Spinal cord (tissue), 10 donors: Measurements from ENCODE around the gene POC1A. TPM values are rescaled to one million over a fixed set of nuclear protein-coding genes. Genes with fewer than 3 reads are reported as not detected.

Source experiments
- DNase-seq, 6 donors: peaks; one replicate each; pipeline versions ENCODE4 v3.0.0 to v3.0.0-alpha.2; 2013 to 2015; ENCODE audit warnings: low spot score in 6 of 6, low read depth in 4 of 6
- H3K27ac ChIP-seq: one replicate; pipeline ENCODE4 v1.5.1; 2013; ENCODE audit warnings: low read depth, low read length, control low read depth
- H3K27me3 ChIP-seq: one replicate; pipeline ENCODE4 v1.6.1; 2013; ENCODE audit warnings: low read length; ENCODE audit not compliant: control insufficient read depth, insufficient read depth
- H3K36me3 ChIP-seq: one replicate; pipeline ENCODE4 v1.6.1; 2013; ENCODE audit warnings: low read length; ENCODE audit not compliant: control insufficient read depth, insufficient read depth
- H3K4me1 ChIP-seq: one replicate; pipeline ENCODE4 v1.6.1; 2013; ENCODE audit warnings: low read length; ENCODE audit not compliant: control insufficient read depth, insufficient read depth
- H3K4me3 ChIP-seq: one replicate; pipeline ENCODE4 v1.5.1; 2013; ENCODE audit warnings: low read depth, low read length, control low read depth
- H3K9me3 ChIP-seq: one replicate; pipeline ENCODE4 v1.6.1; 2013; ENCODE audit warnings: low read length; ENCODE audit not compliant: control insufficient read depth, insufficient read depth
- WGBS: methylation state at CpG from one replicate; pipeline ENCODE4 v1.1.5; 2013; ENCODE audit warnings: missing lambda C conversion rate; ENCODE audit not compliant: insufficient coverage; 5-methylcytosine and 5-hydroxymethylcytosine counted together
- polyA plus RNA-seq, 2 donors: library from polyadenylated mRNA; unstranded; fragments of 120-200 nt; gene quantifications; one replicate each; pipeline ENCODE4 v1.2.1, GENCODE V29; 2013; ENCODE audit not compliant: insufficient read length in 2 of 2
- total RNA-seq, 2 donors: library from RNA; depleted of rRNA in 1 of 2; stranded (reverse); fragments of 120-200 nt in 1 of 2; fragments of >200 nt in 1 of 2; gene quantifications; one replicate each; pipeline versions ENCODE4 v1.2.3 to v1.2.4, GENCODE V29; 2013 to 2014
- donor health status: healthy.

POC1A gene
- total and polyA plus RNA-seq, 4 donors = 3.9 to 8.5 (median 6.2) TPM

- Histone ChIP-seq H3K4me1 (peaks cover 39% of the 10 kb centered on the region), H3K4me3 (no peak overlapping the region), H3K9me3 (no peaks in the 10 kb centered on the region), H3K36me3 (peaks cover 11% of the 10 kb centered on the region), H3K27ac (peak overlapping the region; percentile 51), H3K27me3 (no peaks in the 10 kb centered on the region)
- DNase-seq = no peak
- no CpG with 5 or more reads among the region's 3 CpGs for WGBS
These were observed 76.3 kb downstream of the POC1A start for GRCh38 chr3:52077925-52078324.

- Histone ChIP-seq H3K27me3 (no peaks in the 10 kb centered on the region), H3K27ac (peak overlapping the region; percentile 51), H3K4me3 (no peak overlapping the region), H3K4me1 (peaks cover 45% of the 10 kb centered on the region), H3K36me3 (peaks cover 11% of the 10 kb centered on the region), H3K9me3 (no peaks in the 10 kb centered on the region)
- DNase-seq = peak in 2 of 6 donors; percentile 9 to 54
- 51% methylated on average over 10 of the region's 14 CpGs for WGBS
These were observed 77.1 kb downstream of the POC1A start for GRCh38 chr3:52076896-52077780.

- Histone ChIP-seq H3K27me3 (no peaks in the 10 kb centered on the region), H3K4me3 (no peak overlapping the region), H3K9me3 (no peaks in the 10 kb centered on the region), H3K27ac (no peak overlapping the region), H3K36me3 (peaks cover 11% of the 10 kb centered on the region), H3K4me1 (peaks cover 70% of the 10 kb centered on the region)
- 96% methylated on average over 4 of the region's 7 CpGs for WGBS
- DNase-seq = no peak
These were observed 80.7 kb downstream of the POC1A start for GRCh38 chr3:52073490-52073889.

- Histone ChIP-seq H3K4me1 (peaks cover 69% of the 10 kb centered on the region), H3K9me3 (no peaks in the 10 kb centered on the region), H3K4me3 (no peak overlapping the region), H3K27me3 (no peaks in the 10 kb centered on the region), H3K36me3 (peaks cover 11% of the 10 kb centered on the region), H3K27ac (no peak overlapping the region)
- peak in 1 of 6 donors; percentile 81 for DNase-seq
- 62% methylated on average over 2 of the region's 8 CpGs for WGBS
These were observed 81.8 kb downstream of the POC1A start for GRCh38 chr3:52072471-52072870.

- Histone ChIP-seq H3K27me3 (no peaks in the 10 kb centered on the region), H3K4me3 (no peak overlapping the region), H3K9me3 (no peaks in the 10 kb centered on the region), H3K4me1 (peaks cover 66% of the 10 kb centered on the region), H3K27ac (no peak overlapping the region), H3K36me3 (peaks cover 11% of the 10 kb centered on the region)
- 97% methylated on average over 4 of the region's 5 CpGs for WGBS
- DNase-seq = no peak
These were observed 82.2 kb downstream of the POC1A start for GRCh38 chr3:52072020-52072419.

DNA sequence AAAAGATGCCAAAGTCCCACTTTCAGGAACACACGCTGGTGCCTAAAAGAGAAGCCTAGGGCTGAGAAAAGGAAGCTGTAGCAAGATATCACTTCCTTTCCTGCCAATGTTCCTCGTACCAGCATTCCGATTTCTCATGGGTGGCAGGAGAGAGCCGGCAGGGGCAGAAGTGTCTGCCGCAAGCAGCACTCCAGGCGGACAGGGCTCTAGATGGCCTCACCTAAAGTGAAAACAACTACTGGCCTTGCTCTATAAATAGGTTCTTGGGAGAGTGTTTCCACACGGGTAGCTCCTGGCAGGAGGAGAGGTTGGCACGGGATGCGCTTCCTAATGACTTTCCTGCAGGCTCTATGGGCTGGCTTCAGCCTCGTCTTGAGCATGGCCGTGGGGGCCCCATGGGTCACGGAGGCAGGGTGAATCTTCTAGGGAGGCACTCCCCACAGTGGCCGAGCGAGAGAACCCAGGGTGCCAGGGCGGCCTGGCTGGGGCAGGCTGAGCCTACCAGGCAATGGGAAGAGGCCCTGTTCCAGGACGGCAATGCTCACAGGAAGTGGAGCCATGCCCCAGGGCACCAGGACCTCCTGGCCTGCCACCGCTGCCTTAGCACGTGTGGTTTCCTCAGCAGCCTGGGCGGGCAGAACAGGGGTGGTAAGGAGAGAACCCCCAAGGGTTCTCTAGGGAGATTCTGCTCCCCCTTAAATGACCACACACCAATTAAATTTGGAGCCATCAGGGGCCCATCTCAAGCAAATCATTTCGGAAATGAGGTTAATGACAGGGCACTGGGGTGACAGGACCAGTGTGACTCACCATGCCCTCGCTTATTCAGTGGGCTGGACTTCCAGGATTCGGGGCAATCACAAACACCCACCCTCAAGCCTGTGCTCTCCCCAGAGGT, 83.2 kb downstream of the POC1A start:
- 52% methylated on average over 12 of the region's 22 CpGs for WGBS

DNA sequence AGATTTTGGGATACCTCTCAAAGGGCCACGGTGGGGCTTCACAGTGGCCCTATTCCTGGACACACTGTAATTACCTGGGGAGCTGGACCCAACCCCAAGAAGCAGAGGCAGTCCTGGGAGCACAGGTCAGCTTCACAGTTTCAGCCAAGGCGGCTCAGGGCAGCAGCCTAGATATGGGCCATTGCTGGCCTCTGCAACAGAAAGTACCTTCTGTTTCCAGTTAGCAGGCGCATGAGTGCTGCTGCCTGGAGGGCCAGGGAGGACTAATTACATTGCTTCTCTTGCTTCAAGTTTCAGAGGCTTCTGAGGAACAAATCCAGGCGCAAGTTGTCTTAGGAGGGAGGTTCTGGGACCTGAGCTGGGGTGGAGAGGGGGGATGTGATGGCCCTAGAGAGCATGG, 84.4 kb downstream of the POC1A start:
- 97% methylated on average over 3 of the region's 4 CpGs for WGBS
- Histone ChIP-seq H3K4me1 (peaks cover 65% of the 10 kb centered on the region), H3K9me3 (no peaks in the 10 kb centered on the region), H3K36me3 (peaks cover 11% of the 10 kb centered on the region), H3K27ac (no peak overlapping the region), H3K4me3 (no peak overlapping the region), H3K27me3 (no peaks in the 10 kb centered on the region)
- DNase-seq = no peak

More for the DNA sequence above, 83.2 kb downstream of the POC1A start:
- DNase-seq = peak in 1 of 6 donors; percentile 58
- Histone ChIP-seq H3K4me1 (peaks cover 62% of the 10 kb centered on the region), H3K27ac (peak overlapping the region; percentile 27), H3K4me3 (no peak overlapping the region), H3K36me3 (peaks cover 11% of the 10 kb centered on the region), H3K27me3 (no peaks in the 10 kb centered on the region), H3K9me3 (no peaks in the 10 kb centered on the region)

DNA sequence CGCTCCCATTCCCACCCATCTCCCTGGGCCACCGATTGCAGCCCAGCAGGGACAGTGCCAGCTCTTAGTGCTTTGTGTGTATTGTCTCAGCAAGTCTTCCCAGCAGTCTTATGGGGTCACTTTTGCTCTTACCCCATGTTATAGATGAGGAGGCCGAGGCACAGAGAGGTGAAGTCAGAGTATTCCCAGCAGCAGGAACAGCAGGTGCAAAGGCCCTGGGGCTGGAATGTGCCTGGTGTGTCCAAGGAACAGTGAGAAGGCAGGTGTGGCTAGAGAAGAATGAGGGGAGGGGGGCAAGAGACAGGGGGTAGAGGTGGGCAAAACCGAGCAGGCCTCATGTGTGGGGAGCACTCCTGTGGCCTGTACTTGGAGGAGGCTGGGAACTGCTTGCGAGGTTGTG, 85.1 kb downstream of the POC1A start:
- peaks cover 9% of the 10 kb centered on the region for H3K36me3 ChIP-seq
- no peak for DNase-seq
- 79% methylated on average over 4 of the region's 5 CpGs for WGBS
- H3K4me3 ChIP-seq = no peak overlapping the region
- peaks cover 65% of the 10 kb centered on the region for H3K4me1 ChIP-seq
- no peak overlapping the region for H3K27ac ChIP-seq
- no peaks in the 10 kb centered on the region for H3K27me3 ChIP-seq
- no peaks in the 10 kb centered on the region for H3K9me3 ChIP-seq

DNA sequence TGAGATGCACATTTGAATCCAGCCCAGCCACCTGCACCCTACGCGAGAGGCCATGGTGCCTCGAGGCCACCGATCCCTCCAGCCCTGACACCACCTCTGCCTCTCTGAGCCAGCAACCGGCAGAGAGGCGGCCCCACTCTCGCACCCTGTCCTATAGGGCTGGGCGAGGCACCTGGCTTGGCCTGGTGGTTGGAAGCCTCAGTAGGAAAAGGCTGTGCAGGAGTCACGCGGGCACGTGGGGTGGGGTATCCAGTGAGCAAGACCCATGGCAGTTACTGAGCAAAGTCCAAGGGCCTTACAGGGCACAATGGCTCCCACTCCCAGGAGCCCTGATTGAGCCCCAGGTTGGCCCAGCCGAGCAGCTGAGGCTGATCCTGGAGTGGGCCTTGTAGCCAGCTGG, 85.5 kb downstream of the POC1A start:
- no peaks in the 10 kb centered on the region for H3K27me3 ChIP-seq
- no peak for DNase-seq
- H3K36me3 ChIP-seq = peaks cover 5% of the 10 kb centered on the region
- H3K27ac ChIP-seq = no peak overlapping the region
- H3K4me3 ChIP-seq = no peak overlapping the region
- 86% methylated on average over 12 of the region's 12 CpGs for WGBS
- no peaks in the 10 kb centered on the region for H3K9me3 ChIP-seq
- H3K4me1 ChIP-seq = peaks cover 65% of the 10 kb centered on the region
